ENCODE results near the gene EML4. TPM values are rescaled to one million over a fixed set of nuclear protein-coding genes. Genes with fewer than 3 reads are reported as not detected.

Gene EML4, protein sequence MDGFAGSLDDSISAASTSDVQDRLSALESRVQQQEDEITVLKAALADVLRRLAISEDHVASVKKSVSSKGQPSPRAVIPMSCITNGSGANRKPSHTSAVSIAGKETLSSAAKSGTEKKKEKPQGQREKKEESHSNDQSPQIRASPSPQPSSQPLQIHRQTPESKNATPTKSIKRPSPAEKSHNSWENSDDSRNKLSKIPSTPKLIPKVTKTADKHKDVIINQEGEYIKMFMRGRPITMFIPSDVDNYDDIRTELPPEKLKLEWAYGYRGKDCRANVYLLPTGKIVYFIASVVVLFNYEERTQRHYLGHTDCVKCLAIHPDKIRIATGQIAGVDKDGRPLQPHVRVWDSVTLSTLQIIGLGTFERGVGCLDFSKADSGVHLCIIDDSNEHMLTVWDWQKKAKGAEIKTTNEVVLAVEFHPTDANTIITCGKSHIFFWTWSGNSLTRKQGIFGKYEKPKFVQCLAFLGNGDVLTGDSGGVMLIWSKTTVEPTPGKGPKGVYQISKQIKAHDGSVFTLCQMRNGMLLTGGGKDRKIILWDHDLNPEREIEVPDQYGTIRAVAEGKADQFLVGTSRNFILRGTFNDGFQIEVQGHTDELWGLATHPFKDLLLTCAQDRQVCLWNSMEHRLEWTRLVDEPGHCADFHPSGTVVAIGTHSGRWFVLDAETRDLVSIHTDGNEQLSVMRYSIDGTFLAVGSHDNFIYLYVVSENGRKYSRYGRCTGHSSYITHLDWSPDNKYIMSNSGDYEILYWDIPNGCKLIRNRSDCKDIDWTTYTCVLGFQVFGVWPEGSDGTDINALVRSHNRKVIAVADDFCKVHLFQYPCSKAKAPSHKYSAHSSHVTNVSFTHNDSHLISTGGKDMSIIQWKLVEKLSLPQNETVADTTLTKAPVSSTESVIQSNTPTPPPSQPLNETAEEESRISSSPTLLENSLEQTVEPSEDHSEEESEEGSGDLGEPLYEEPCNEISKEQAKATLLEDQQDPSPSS
- 23.6 to 36.4 TPM (median 30.2 TPM) in 3 replicates for polyA plus RNA-seq
- polyA plus RNA-seq (2011; ENCODE audit: low read depth) = 19.6 TPM
- polyA plus RNA-seq (2011; cell fraction: cytosol; rRNA removed) = 15.2 and 25.0 TPM in 2 replicates
- polyA plus RNA-seq (2011; cell fraction: nucleus; rRNA removed) = 29.7 and 37.8 TPM in 2 replicates
- polyA plus RNA-seq (2012; ENCODE audit: low replicate concordance) = 10.5 and 21.2 TPM in 2 replicates
- 23.4 to 66.9 TPM (median 41.5 TPM) in 3 replicates for polyA minus RNA-seq
- 22.6 TPM for polyA minus RNA-seq (2011; cell fraction: cytosol; rRNA and poly(A)+ RNA removed)
- polyA minus RNA-seq (2011; cell fraction: nucleus; rRNA and poly(A)+ RNA removed) = 28.4 and 65.1 TPM in 2 replicates

DNA sequence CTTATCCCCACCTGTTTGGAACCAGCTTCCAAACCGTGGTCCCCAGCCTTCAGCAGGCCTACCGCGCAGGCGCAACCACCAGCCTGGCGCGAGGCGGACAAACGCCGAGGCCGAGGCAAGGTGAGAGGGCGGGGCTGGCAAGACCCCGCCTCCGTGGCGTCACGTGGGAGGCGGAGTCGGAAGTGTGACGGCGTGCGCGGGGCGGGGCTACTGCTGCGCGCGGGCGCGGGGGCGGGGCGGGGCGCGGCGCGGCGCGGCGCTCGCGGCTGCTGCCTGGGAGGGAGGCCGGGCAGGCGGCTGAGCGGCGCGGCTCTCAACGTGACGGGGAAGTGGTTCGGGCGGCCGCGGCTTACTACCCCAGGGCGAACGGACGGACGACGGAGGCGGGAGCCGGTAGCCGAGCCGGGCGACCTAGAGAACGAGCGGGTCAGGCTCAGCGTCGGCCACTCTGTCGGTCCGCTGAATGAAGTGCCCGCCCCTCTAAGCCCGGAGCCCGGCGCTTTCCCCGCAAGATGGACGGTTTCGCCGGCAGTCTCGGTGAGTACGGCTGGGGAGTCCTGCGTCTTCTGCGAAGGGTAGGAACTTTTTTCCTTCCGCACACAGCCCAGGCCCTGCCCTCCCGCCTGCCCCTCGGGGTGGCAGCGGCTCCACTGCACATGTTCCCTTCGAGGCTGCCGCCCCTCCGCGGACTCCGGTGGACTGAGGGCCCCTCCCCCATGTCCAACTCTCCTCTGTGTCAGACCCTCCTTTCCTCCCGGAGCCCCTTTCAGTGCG lies at the start of gene EML4:
EML4 (plus strand) TSS at position 254 of the 774 bp plus-strand sequence; CDS start at position 513, 259 bp downstream.
- TF ChIP-seq, protein P1, sequence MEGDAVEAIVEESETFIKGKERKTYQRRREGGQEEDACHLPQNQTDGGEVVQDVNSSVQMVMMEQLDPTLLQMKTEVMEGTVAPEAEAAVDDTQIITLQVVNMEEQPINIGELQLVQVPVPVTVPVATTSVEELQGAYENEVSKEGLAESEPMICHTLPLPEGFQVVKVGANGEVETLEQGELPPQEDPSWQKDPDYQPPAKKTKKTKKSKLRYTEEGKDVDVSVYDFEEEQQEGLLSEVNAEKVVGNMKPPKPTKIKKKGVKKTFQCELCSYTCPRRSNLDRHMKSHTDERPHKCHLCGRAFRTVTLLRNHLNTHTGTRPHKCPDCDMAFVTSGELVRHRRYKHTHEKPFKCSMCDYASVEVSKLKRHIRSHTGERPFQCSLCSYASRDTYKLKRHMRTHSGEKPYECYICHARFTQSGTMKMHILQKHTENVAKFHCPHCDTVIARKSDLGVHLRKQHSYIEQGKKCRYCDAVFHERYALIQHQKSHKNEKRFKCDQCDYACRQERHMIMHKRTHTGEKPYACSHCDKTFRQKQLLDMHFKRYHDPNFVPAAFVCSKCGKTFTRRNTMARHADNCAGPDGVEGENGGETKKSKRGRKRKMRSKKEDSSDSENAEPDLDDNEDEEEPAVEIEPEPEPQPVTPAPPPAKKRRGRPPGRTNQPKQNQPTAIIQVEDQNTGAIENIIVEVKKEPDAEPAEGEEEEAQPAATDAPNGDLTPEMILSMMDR (optimal IDR thresholded peaks at IDR 0.05 in 1 of 3, IDR thresholded peaks at IDR 0.05 in 1 of 3, conservative IDR thresholded peaks at IDR 0.05 in 1 of 3; ENCODE audit: extremely low read depth in 1 of 3, insufficient read depth in 2 of 3, low read length in 3 of 3) = no peak
- no peak for TF ChIP-seq EZH2 (IDR thresholded peaks at IDR 0.05; ENCODE audit: low read length)
- no peaks in the 10 kb centered on the region for H3K9me3 ChIP-seq (ENCODE audit: control insufficient read depth, low read depth, low read length)
- H3K79me2 ChIP-seq (ENCODE audit: control insufficient read depth, insufficient read depth, low read length) = peaks cover 44% of the 10 kb centered on the region
- H3K9ac ChIP-seq (ENCODE audit: control insufficient read depth, extremely low read depth, insufficient read depth, low read length) = peak within 1 kb of the TSS; percentile 91
- no peaks in the 10 kb centered on the region for H3K36me3 ChIP-seq (ENCODE audit: control insufficient read depth in 2 of 2, extremely low read depth in 1 of 2, insufficient read depth in 2 of 2, low read length in 2 of 2)
- dilution Hi-C loops (cut with MboI; ENCODE audit: extremely low pct_ligation_motif_present, low sequenced_read_pairs) = no loop called here
- no peaks in the 10 kb centered on the region for H3K9me1 ChIP-seq (ENCODE audit: control insufficient read depth, extremely low read depth, insufficient read depth, low read length)
- H3K27me3 ChIP-seq (ENCODE audit: control insufficient read depth, extremely low read depth, insufficient read depth, low read length) = no peaks in the 10 kb centered on the region
- peak within 1 kb of the TSS; percentile 92 for H3K4me2 ChIP-seq (ENCODE audit: control insufficient read depth, extremely low read depth, insufficient read depth, low read depth, low read length)
- H3K4me3 ChIP-seq (ENCODE audit: control insufficient read depth in 2 of 3, extremely low read depth in 1 of 3, insufficient read depth in 2 of 3, low read depth in 1 of 3, low read length in 3 of 3) = peak within 1 kb of the TSS; percentile 75 to 96 (median 88)
- peak within 1 kb of the TSS; percentile 94 for H2AFZ ChIP-seq (ENCODE audit: control insufficient read depth, low read length)
- peak; percentile 5 for FAIRE-seq
- H3K4me1 ChIP-seq (ENCODE audit: control insufficient read depth, extremely low read depth, insufficient read depth, low read length) = peaks cover 17% of the 10 kb centered on the region
- H3K27ac ChIP-seq (ENCODE audit: control insufficient read depth, insufficient read depth, low read length) = peak within 1 kb of the TSS; percentile 78
- H4K20me1 ChIP-seq (ENCODE audit: control insufficient read depth, extremely low read depth, insufficient read depth, low read length) = no peaks in the 10 kb centered on the region
- DNase-seq (ENCODE audit: low read depth, low spot score) = peak; percentile 23

DNA sequence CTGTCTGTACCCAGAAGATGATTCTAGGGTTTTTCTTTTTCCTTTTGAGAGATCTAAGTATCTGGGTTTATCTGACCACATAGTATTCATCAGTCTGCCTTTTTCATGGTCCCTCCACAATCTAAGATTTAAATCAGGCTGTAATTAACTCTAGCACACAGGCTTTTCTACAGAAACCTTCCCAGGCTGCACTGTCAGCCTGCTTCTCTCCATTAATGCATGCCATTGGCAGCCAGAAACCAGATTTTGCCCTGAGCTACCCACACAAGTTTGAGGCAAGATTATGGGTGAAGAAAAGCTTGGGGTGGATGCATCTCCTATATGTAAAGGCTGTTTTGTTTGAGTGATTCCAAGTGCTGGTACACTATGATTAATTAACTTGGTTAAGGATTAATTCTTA lies 45.7 kb upstream of the EML4 start:
- Histone ChIP-seq H3K9ac (ENCODE audit: control insufficient read depth, extremely low read depth, insufficient read depth, low read length) (no peak overlapping the region), H3K9me1 (ENCODE audit: control insufficient read depth, extremely low read depth, insufficient read depth, low read length) (peaks cover 2% of the 10 kb centered on the region), H2AFZ (ENCODE audit: control insufficient read depth, low read length) (peak overlapping the region; percentile 10), H3K4me2 (ENCODE audit: control insufficient read depth, extremely low read depth, insufficient read depth, low read depth, low read length) (no peak overlapping the region), H3K79me2 (ENCODE audit: control insufficient read depth, insufficient read depth, low read length) (no peaks in the 10 kb centered on the region), H3K4me1 (ENCODE audit: control insufficient read depth, extremely low read depth, insufficient read depth, low read length) (peaks cover 56% of the 10 kb centered on the region), H3K4me3 (ENCODE audit: control insufficient read depth in 2 of 3, extremely low read depth in 1 of 3, insufficient read depth in 2 of 3, low read depth in 1 of 3, low read length in 3 of 3) (no peak overlapping the region), H3K27me3 (ENCODE audit: control insufficient read depth, extremely low read depth, insufficient read depth, low read length) (no peaks in the 10 kb centered on the region), H3K9me3 (ENCODE audit: control insufficient read depth, low read depth, low read length) (no peaks in the 10 kb centered on the region), H4K20me1 (ENCODE audit: control insufficient read depth, extremely low read depth, insufficient read depth, low read length) (no peaks in the 10 kb centered on the region), H3K27ac (ENCODE audit: control insufficient read depth, insufficient read depth, low read length) (no peak overlapping the region), H3K36me3 (ENCODE audit: control insufficient read depth in 2 of 2, extremely low read depth in 1 of 2, insufficient read depth in 2 of 2, low read length in 2 of 2) (no peaks in the 10 kb centered on the region)
- no peak for FAIRE-seq
- DNase-seq (ENCODE audit: low read depth, low spot score) = no peak
- dilution Hi-C loops (cut with MboI; ENCODE audit: extremely low pct_ligation_motif_present, low sequenced_read_pairs) = no loop called here
- TF ChIP-seq, protein P1 (optimal IDR thresholded peaks at IDR 0.05 in 1 of 3, IDR thresholded peaks at IDR 0.05 in 1 of 3, conservative IDR thresholded peaks at IDR 0.05 in 1 of 3; ENCODE audit: extremely low read depth in 1 of 3, insufficient read depth in 2 of 3, low read length in 3 of 3) = no peak
- TF ChIP-seq EZH2 (IDR thresholded peaks at IDR 0.05; ENCODE audit: low read length) = no peak

Data from keratinocyte (primary cell).